GM18502 (cell line): ENCODE results near the gene NFX1.
"Not testable (repeated sequence)": the region's sequence is repeated elsewhere in the genome, so short reads cannot be mapped to it uniquely, and the experiment has no call there.

Experiments used
- ATAC-seq: cut with Tn5 transposase; IDR thresholded peaks from one replicate; pipeline ENCODE4 v1.9.1; 2021; ENCODE audit warnings: mild to moderate bottlenecking; ENCODE audit not compliant: unreplicated experiment, poor library complexity

Gene NFX1

GRCh38 chr9:33351547-33351946, 61.2 kb downstream of the NFX1 start:
- ATAC-seq: no peak

- ATAC-seq: no peak
Observed at GRCh38 chr9:33354651-33355211, 64.4 kb downstream of the NFX1 start.

- no peak for ATAC-seq
Observed at GRCh38 chr9:33355933-33356332, 65.6 kb downstream of the NFX1 start.

- ATAC-seq: not testable (repeated sequence)
Observed at GRCh38 chr9:33358641-33359040, 68.3 kb downstream of the NFX1 start.

GRCh38 chr9:33364127-33364526, 73.8 kb downstream of the NFX1 start:
- ATAC-seq: no peak

GRCh38 chr9:33364814-33365213, 74.5 kb downstream of the NFX1 start:
- ATAC-seq: not testable (repeated sequence)

GRCh38 chr9:33366979-33367480, 76.7 kb downstream of the NFX1 start:
- ATAC-seq: no peak

GRCh38 chr9:33372900-33373299, 82.6 kb downstream of the NFX1 start:
- no peak for ATAC-seq

- no peak for ATAC-seq
Observed at GRCh38 chr9:33374190-33374589, 83.9 kb downstream of the NFX1 start.

- ATAC-seq: no peak
Observed at GRCh38 chr9:33374634-33375237, 84.4 kb downstream of the NFX1 start.

- ATAC-seq: no peak
Observed at GRCh38 chr9:33375238-33375840, 85.0 kb downstream of the NFX1 start.

- no peak for ATAC-seq
Observed at GRCh38 chr9:33375841-33376321, 85.6 kb downstream of the NFX1 start.

- ATAC-seq: no peak
Observed at GRCh38 chr9:33377089-33377715, 86.9 kb downstream of the NFX1 start.

- ATAC-seq: no peak
Observed at GRCh38 chr9:33378121-33378795, 87.9 kb downstream of the NFX1 start.

GRCh38 chr9:33379666-33380389, 89.5 kb downstream of the NFX1 start:
- no peak for ATAC-seq

- ATAC-seq: no peak
Observed at GRCh38 chr9:33380390-33381094, 90.2 kb downstream of the NFX1 start.

GRCh38 chr9:33381231-33381791, 91.0 kb downstream of the NFX1 start:
- ATAC-seq: no peak

- not testable (repeated sequence) for ATAC-seq
Observed at GRCh38 chr9:33382397-33382796, 92.1 kb downstream of the NFX1 start.

GRCh38 chr9:33383396-33383795, 93.1 kb downstream of the NFX1 start:
- ATAC-seq: not testable (repeated sequence)
